ENCODE results near the gene ANKRD33B.
"Not testable (repeated sequence)": the region's sequence is repeated elsewhere in the genome, so short reads cannot be mapped to it uniquely, and the experiment has no call there.

Gene ANKRD33B

GRCh38 chr5:10596310-10596703 is 32.4 kb downstream of the ANKRD33B start:
- DNase-seq, result no peak

- no peak for DNase-seq
These were observed 33.1 kb downstream of the ANKRD33B start for GRCh38 chr5:10596886-10597451.

- DNase-seq, result no peak
These were observed 35.2 kb downstream of the ANKRD33B start for GRCh38 chr5:10599113-10599512.

GRCh38 chr5:10599862-10600284 is 36.0 kb downstream of the ANKRD33B start:
- no peak for DNase-seq

- no peak for DNase-seq
These were observed 36.9 kb downstream of the ANKRD33B start for GRCh38 chr5:10600626-10601245.

- DNase-seq, result no peak
These were observed 37.6 kb downstream of the ANKRD33B start for GRCh38 chr5:10601246-10602030.

- DNase-seq, result no peak
These were observed 38.3 kb downstream of the ANKRD33B start for GRCh38 chr5:10602031-10602806.

GRCh38 chr5:10604975-10605374 is 41.1 kb downstream of the ANKRD33B start:
- DNase-seq, result no peak

GRCh38 chr5:10606632-10607022 is 42.8 kb downstream of the ANKRD33B start:
- DNase-seq, result not testable (repeated sequence)

GRCh38 chr5:10607023-10607665 is 43.3 kb downstream of the ANKRD33B start:
- DNase-seq, result no peak

GRCh38 chr5:10607666-10608073 is 43.8 kb downstream of the ANKRD33B start:
- no peak for DNase-seq

GRCh38 chr5:10608081-10608480 is 44.2 kb downstream of the ANKRD33B start:
- not testable (repeated sequence) for DNase-seq

GRCh38 chr5:10610058-10610457 is 46.2 kb downstream of the ANKRD33B start:
- no peak for DNase-seq

- DNase-seq, result no peak
These were observed 47.4 kb downstream of the ANKRD33B start for GRCh38 chr5:10611290-10611689.

- DNase-seq, result no peak
These were observed 48.4 kb downstream of the ANKRD33B start for GRCh38 chr5:10612251-10612650.

GRCh38 chr5:10615693-10616092 is 51.8 kb downstream of the ANKRD33B start:
- no peak for DNase-seq

- no peak for DNase-seq
These were observed 53.2 kb downstream of the ANKRD33B start for GRCh38 chr5:10617103-10617502.

GRCh38 chr5:10618311-10618710 is 54.4 kb downstream of the ANKRD33B start:
- no peak for DNase-seq

GRCh38 chr5:10619649-10620048 is 55.8 kb downstream of the ANKRD33B start:
- no peak for DNase-seq

GRCh38 chr5:10620346-10620745 is 56.5 kb downstream of the ANKRD33B start:
- no peak for DNase-seq

GRCh38 chr5:10621832-10622231 is 58.0 kb downstream of the ANKRD33B start:
- no peak for DNase-seq

- DNase-seq, result no peak
These were observed 58.9 kb downstream of the ANKRD33B start for GRCh38 chr5:10622810-10623209.

Data from CD4-positive, alpha-beta T cell treated with Interleukin-10 for 1 hour (primary cell).